NCI-H2227 (cell line): ENCODE measurements around the gene SLC9C2.

ENCODE experiments used
- DNase-seq: peaks from one replicate; lab custom pipeline; 2025; ENCODE audit not compliant: unreplicated experiment; lab: John Stamatoyannopoulos, UW

The SLC9C2 gene

DNA sequence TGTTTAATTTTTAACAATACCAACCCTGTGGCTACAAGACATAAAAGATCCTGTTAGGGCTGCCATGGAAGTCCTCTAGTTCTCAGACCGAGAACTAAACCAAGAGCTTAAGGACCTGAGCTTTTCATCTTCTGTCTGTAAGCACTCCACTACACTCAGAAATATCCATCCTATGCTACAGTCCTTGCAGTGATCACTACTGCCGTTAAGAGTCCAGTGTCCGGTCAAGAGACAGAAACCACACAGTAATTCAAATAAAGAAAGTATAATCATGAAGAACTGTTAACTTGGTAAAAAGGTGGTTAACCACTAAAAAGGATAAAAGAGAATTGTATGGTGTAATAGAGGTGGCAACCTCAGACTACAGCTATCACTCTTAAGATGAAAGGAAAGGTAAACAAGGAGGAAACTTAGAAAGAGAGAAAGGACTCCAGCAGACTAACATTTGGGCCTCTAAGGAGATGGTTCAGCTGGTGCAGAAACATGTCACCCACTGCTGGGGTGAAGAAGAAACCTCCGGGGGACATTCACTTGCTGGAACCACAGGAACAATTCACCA lies 147.8 kb downstream of the SLC9C2 start:
- DNase-seq: no peak

DNA sequence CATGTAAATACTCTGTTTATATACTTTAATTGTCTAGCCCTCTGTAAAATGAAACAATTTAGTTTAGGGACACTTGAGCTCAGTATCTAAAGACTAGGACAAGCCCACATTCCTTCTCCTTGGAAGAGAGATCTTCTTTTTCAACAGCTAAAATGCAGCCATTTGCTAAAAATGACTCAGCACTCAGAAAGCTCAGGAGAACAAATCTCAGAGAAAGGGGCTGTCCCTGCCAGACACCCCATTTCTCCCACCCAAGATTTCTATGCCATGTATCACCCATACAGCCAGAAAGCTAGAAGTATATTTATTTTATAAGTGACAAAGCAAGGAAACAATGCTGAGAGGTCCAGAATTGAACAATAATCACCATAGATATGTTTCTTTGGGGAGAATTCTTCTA lies 148.9 kb downstream of the SLC9C2 start:
- no peak for DNase-seq

DNA sequence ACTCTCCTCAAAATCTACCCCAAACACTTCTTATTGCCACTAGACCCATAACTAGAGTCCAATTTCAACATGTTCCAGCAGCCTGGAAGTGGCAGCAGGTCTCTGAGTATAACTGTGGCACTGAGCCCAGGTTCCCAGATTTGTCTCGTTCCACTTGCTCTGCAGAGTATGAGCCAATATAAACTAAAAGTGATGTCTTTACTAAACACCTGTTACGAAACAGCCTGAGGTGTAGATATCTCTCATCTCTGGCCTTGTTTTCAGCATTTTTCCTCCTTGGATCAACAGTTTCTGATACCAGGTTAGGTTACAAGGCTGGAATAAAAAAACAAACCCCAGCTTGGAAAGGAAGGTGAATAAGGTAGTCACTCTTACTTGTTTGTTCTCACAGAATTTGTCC lies 150.9 kb downstream of the SLC9C2 start:
- DNase-seq: no peak
